IPS-18c (cell line): ENCODE results near the gene NYAP1.
"Not testable (repeated sequence)": the region's sequence is repeated elsewhere in the genome, so short reads cannot be mapped to it uniquely, and the experiment has no call there.

ENCODE experiments used
- H3K4me3 ChIP-seq: 2 replicates; pipeline ENCODE4 v1.7.0; 2013; ENCODE audit warnings: low read depth, mild to moderate bottlenecking, low read length, moderate library complexity; ENCODE audit not compliant: insufficient read depth
- H3K9me3 ChIP-seq: one replicate; pipeline ENCODE4 v1.6.1; 2013; ENCODE audit warnings: mild to moderate bottlenecking, low read length, moderate library complexity; ENCODE audit not compliant: control insufficient read depth, insufficient read depth

The NYAP1 gene

GRCh38 chr7:100521076-100521475, 37.3 kb downstream of the NYAP1 start:
- H3K4me3 ChIP-seq, result no peak overlapping the region
- no peaks in the 10 kb centered on the region for H3K9me3 ChIP-seq

- not testable (repeated sequence) for H3K4me3 ChIP-seq, H3K9me3 ChIP-seq
Measured at GRCh38 chr7:100521909-100522593, 38.3 kb downstream of the NYAP1 start.

DNA sequence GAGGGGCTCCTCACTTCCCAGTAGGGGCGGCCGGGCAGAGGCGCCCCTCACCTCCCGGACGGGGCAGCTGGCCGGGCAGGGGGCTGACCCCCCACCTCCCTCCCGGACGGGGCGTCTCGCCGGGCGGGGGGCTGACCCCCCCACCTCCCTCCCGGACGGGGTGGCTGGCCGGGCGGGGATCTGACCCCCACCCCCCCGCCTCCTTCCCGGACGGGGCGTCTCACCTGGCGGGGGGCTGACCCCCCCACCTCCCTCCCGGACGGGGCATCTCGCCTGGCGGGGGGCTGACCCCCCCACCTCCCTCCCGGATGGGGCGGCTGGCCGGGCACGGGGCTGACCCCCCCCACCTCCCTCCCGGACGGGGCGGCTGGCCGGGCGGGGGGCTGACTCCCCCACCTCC, 39.5 kb downstream of the NYAP1 start:
- H3K9me3 ChIP-seq, H3K4me3 ChIP-seq: not testable (repeated sequence)

GRCh38 chr7:100528108-100528866, 44.6 kb downstream of the NYAP1 start:
- not testable (repeated sequence) for H3K9me3 ChIP-seq, H3K4me3 ChIP-seq

DNA sequence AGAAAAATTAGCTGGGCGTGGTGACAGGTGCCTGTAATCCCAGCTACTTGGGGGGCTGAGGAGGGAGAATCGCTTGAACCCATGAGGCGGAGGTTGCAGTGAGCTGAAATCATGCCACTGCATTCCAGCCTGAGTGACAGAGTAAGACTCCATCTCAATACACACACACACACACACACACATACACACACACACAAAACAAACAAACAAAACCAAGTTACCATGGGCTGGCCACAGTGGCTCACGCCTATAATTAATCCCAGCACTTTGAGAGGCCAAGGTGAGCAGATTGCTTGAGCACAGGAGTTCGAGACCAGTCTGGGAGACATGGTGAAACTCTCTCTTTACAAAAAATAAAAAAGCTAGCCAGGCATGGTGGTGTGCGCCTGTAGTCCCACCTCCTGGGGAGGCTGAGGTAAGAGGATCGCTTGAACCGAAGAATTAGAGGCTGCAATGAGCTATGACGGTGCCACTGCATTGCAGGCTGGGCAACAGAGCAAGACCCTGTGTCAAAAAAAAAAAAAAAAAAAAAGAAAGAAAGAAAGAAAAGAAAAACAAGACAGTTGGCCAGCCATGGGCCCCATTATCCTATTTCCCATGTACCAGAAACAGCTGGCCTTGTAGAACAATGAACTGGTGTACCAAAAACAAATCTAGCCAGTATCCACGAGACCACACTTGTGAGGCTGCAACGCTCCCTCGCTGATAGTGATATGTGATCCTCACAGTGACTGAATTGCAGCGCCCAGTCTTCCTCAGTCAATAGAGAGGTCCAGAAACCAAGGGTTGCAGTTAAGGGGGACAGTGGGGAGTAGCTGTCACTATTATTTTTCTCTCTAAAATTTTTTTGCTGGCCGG, 48.7 kb downstream of the NYAP1 start:
- H3K9me3 ChIP-seq, result no peaks in the 10 kb centered on the region
- no peak overlapping the region for H3K4me3 ChIP-seq

DNA sequence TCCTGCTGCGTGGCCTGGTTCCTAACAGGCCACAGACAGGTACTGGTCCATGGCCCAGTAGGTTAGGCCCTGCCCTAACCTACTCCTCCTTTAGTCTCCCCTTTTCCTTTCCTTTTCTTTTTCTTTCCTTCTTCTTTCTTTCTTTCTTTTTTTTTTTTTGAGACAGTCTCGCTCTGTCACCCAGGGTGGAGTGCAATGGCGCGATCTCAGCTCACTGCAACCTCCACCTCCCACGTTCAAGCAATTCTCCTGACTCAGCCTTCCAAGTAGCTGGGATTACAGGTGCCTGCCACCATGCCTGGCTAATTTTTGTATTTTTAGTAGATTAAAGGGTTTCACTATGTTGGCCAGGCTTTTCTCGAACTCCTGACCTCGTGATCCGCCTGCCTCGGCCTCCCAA, 52.3 kb downstream of the NYAP1 start:
- not testable (repeated sequence) for H3K4me3 ChIP-seq, H3K9me3 ChIP-seq

DNA sequence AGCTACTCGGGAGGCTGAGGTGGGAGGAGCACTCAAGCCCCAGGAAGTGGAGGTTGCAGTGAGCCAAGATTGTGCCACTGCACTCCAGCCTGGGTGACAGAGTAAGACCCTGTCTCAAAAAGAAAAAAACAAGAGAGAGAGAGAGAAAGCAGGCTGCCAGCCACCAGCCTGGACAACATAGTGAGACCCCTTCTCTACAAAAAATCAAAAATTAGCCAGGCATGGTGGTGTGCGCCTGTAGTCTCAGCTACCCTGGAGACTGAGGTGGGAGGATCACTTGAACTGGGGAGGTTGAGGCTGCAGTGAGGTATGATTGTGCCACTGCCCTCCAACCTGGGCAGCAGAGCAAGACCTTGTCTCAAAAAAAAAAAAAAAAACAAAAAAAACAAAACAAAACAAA, 53.0 kb downstream of the NYAP1 start:
- H3K4me3 ChIP-seq, H3K9me3 ChIP-seq: not testable (repeated sequence)

DNA sequence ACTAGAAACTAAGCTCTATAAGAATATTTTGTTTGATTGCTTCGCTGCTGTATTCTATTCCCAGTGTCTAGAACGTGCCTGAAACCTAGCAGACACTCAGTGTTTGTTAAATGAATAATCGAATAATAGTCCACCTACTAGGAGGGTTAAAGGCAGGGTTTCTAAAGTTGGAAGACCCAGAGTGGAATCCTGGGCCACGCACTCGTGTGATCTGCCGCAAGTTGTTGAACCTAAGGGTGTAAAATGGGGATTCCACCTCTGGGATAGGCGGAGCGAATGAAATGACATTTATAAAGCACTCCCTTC, 54.6 kb downstream of the NYAP1 start:
- Histone ChIP-seq H3K9me3 (no peaks in the 10 kb centered on the region), H3K4me3 (peak overlapping the region; percentile 61)

DNA sequence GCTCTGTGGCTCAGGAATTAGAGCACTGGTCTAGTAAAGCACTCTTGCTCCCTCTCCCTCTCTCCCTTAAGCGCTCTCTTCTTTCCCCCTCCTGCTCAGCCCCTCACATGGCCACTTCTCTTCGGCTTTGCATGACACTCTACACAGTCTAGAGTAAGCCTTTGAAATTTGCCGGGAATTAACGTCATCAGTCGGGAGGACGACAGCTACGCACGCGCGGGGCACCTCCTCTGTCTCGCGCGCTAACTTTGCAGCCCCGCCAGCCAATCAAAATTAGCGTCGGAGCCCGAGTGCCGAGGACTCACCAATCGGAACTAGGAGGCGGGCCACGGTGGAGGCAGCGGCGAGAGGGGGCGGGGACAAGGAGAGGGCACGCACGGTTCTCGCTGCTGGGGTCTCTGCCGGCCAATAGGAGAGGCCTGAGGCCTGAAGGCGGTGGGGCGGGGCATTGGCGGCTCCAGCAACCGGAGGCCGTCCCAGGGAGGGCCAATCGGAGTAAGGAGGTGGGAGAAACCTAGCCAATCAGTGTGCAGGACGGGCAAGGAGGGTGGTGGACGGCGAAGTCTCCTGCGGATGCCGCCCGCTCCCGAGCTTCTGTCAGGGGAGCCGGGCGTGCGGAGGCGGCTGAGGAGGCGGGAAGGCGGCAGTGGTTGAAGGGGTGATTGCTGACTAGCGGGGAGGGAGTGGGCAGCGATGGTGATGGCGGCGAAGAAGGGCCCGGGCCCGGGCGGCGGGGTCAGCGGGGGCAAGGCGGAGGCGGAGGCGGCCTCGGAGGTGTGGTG, 55.1 kb downstream of the NYAP1 start, which contains the start of gene AGFG2:
AGFG2 (plus strand) TSS at position 550 of the 782 bp plus-strand sequence; CDS start at position 694, 144 bp downstream.
- H3K9me3 ChIP-seq, result no peaks in the 10 kb centered on the region
- peak within 1 kb of the TSS; percentile 74 for H3K4me3 ChIP-seq

DNA sequence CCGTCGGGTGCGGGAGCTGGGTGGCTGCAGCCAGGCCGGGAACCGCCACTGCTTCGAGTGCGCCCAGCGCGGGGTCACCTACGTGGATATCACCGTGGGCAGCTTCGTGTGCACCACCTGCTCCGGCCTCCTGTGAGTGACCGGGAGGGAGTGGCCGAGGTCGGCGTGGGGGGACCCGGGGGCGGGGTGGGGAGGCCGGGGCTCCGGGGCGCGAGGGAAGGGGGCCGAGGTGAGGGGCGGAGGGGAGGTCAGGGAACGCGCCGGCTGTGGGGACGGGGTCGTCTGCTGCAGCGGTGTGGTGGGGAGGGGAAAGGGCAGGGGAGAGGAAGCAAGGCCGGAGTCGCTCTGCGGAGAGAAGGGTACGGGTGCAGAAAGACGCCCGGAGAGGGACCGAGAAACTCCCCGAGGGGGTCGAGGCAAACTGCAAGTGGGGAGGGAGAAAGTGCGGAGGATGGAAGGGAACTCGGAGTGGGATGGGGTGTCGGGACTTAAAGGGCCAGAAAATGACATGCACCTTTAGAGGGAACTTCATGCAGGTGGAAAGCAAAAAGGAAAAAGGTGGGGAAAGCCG, 55.8 kb downstream of the NYAP1 start:
- peak overlapping the region; percentile 74 for H3K4me3 ChIP-seq
- no peaks in the 10 kb centered on the region for H3K9me3 ChIP-seq

GRCh38 chr7:100540073-100540723, 56.5 kb downstream of the NYAP1 start:
- H3K4me3 ChIP-seq, result peak overlapping the region; percentile 74
- H3K9me3 ChIP-seq, result no peaks in the 10 kb centered on the region

GRCh38 chr7:100541309-100541708, 57.6 kb downstream of the NYAP1 start:
- H3K4me3 ChIP-seq, H3K9me3 ChIP-seq: not testable (repeated sequence)

DNA sequence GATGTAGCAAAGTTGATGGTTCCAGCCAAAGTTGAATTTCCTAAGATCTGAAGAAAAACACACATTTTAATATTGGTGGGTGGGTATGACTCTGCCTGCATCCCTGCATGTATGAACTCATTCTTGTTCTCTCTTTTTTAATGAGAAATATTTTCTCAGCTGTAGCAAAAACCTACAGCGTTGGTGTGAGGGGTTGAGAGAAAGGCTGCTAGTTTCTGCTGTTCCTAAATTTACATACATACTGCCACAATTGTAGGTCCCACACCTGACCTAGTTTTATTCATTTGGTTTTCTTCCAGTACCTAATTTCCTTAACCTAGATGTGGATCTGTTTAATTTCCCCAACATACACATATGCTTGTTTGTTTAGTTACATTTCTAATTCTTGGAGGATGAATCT, 59.9 kb downstream of the NYAP1 start:
- no peak overlapping the region for H3K4me3 ChIP-seq
- H3K9me3 ChIP-seq, result no peaks in the 10 kb centered on the region

- H3K9me3 ChIP-seq, result no peaks in the 10 kb centered on the region
- H3K4me3 ChIP-seq, result 0 out of 2 replicates have a peak overlapping the region, but pooled peaks have one; percentile 2
Measured at GRCh38 chr7:100544386-100544785, 60.7 kb downstream of the NYAP1 start.
